Gastroesophageal sphincter (tissue), 4 donors: ENCODE data around the gene TSGA10. TPM values are rescaled to one million over a fixed set of nuclear protein-coding genes. Genes with fewer than 3 reads are reported as not detected.
"Not testable (repeated sequence)": the region's sequence is repeated elsewhere in the genome, so short reads cannot be mapped to it uniquely, and the experiment has no call there.

Source experiments
- ATAC-seq: fragments of 150-250 bp; one replicate; pipeline ENCODE4 v1.9.1; 2016; ENCODE audit warnings: mild to moderate bottlenecking, moderate library complexity
- H3K27ac ChIP-seq, 4 donors: fragments of 200-600 bp; sonication (generic) in 3 of 4; 1 replicate in 3 of 4; 2 replicates in 1 of 4; pipeline ENCODE4 v1.5.1; 2016 to 2019
- H3K27me3 ChIP-seq: fragments of 200-600 bp; sonication (generic); one replicate; pipeline ENCODE4 v1.5.1; 2019
- H3K36me3 ChIP-seq, 2 donors: fragments of 200-600 bp; sonication (generic); one replicate each; pipeline ENCODE4 v1.5.1; 2019; ENCODE audit warnings: control low read depth in 1 of 2
- H3K4me1 ChIP-seq, 3 donors: fragments of 200-600 bp; sonication (generic); 1 replicate in 2 of 3; 2 replicates in 1 of 3; pipeline ENCODE4 v1.5.1; 2016 to 2019; ENCODE audit warnings: control low read depth in 2 of 3
- H3K4me3 ChIP-seq, 2 donors: fragments of 200-600 bp; sonication (generic); one replicate each; pipeline ENCODE4 v1.5.1; 2019; ENCODE audit warnings: mild to moderate bottlenecking in 1 of 2, moderate library complexity in 1 of 2
- H3K9me3 ChIP-seq, 3 donors: fragments of 200-600 bp; sonication (generic); one replicate each; pipeline ENCODE4 v1.5.1; 2017 to 2019; ENCODE audit warnings: control low read depth in 2 of 3
- EP300 ChIP-seq: sonication (generic); formaldehyde crosslinking; IDR thresholded peaks from one replicate; pipeline ENCODE4 v1.6.1; 2017; ENCODE audit warnings: antibody characterized with exemption, mild to moderate bottlenecking
- POLR2A ChIP-seq, 2 donors: fragments of 450-650 bp; IDR thresholded peaks; one replicate each; pipeline ENCODE4 v1.6.1; 2017; ENCODE audit warnings: antibody characterized with exemption in 2 of 2, mild to moderate bottlenecking in 2 of 2, moderate library complexity in 1 of 2
- POLR2AphosphoS5 ChIP-seq: sonication (generic); formaldehyde crosslinking; IDR thresholded peaks from one replicate; pipeline ENCODE4 v1.6.1; 2017; ENCODE audit warnings: antibody characterized with exemption
- WGBS, 2 donors: methylation state at CpG; one replicate each; pipeline ENCODE4 v1.1.5; 2018; ENCODE audit warnings: low coverage in 1 of 2; 5-methylcytosine and 5-hydroxymethylcytosine counted together
- total RNA-seq, 4 donors: library from RNA; depleted of rRNA; stranded (reverse); fragments of >200 nt; gene quantifications; one replicate each; pipeline ENCODE4 v1.1.0, GENCODE V29; 2016
- TF ChIP-seq, protein P1 (sequence below), 4 experiments: fragments of 200-600 bp in 2 of 4; fragments of 450-650 bp in 2 of 4; sonication (generic) in 1 of 4; IDR thresholded peaks; one replicate each; pipeline ENCODE4 v1.5.1; 2017 to 2019; ENCODE audit warnings: antibody characterized with exemption in 4 of 4, mild to moderate bottlenecking in 2 of 4, moderate library complexity in 2 of 4

TSGA10 gene
- total RNA-seq, 4 donors from 2014 or later: 1.2 to 2.2 (median 1.5) TPM

DNA sequence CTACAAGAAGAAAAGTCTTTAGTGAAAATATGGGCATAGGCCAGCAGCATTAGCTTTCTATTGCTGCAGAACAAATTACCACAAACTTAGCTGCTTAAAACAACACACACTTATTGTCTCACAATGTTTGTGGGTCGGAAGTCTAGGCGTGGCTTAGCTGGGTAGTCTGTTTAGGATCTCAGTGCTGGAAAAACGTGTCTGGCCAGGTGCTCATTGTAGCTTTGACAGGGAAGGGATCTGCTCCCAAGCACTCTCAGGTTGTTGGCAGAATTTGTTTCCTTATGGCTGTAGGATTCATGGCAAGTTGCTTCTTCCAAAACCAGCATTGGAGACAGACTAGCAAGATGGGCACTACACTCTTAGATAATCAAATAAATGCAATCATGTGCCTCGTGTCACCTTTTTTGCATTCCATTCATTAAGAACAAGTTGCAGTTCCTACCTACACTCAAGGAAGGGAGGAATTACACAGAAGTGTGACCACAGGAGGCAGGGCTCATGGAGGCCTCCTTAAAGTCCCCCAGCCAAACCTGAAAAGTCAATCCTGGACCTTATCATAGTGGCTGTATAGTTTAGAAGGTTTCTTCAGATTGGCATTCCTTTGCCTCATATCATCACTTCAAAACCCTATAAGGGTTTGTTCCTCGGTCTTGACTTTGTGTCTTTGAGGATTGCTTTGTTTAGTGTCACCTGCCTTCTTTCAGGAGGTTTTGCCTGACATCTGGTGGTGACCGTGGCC lies 43.5 kb upstream of the TSGA10 start:
- ATAC-seq: no peak

DNA sequence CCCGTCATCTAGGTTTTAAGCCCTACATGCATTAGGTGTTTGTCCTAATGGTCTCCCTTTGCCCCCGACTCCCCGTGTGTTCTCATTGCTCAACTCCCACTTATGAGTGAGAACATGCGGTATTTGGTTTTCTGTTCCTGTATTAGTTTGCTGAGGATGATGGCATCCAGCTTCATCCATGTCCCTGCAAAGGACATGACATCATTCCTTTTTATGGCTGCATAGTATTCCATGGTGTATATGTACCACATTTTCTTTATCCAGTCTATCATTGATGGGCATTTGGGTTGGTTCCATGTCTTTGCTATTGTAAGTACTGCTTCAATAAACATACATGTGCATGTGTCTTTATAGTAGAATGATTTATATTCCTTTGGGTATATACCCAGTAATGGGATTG lies 37.6 kb upstream of the TSGA10 start:
- 97 to 100% methylated on average over 4 of the region's 4 CpGs for WGBS, 2 donors
- H3K9me3 ChIP-seq, ATAC-seq, H3K4me1 ChIP-seq, H3K4me3 ChIP-seq, H3K27ac ChIP-seq, H3K27me3 ChIP-seq: not testable (repeated sequence)
- H3K36me3 ChIP-seq: peaks cover 0 to 96% of the 10 kb centered on the region in 2 donors

More for the DNA sequence above, 43.5 kb upstream of the TSGA10 start:
- H3K27ac ChIP-seq: no peak overlapping the region
- H3K4me3 ChIP-seq: no peak overlapping the region
- no peaks in the 10 kb centered on the region for H3K27me3 ChIP-seq
- TF ChIP-seq POLR2AphosphoS5 (no peak), POLR2A (IDR thresholded peaks at IDR 0.05) (no peak), EP300 (no peak)
- TF ChIP-seq, protein P1, sequence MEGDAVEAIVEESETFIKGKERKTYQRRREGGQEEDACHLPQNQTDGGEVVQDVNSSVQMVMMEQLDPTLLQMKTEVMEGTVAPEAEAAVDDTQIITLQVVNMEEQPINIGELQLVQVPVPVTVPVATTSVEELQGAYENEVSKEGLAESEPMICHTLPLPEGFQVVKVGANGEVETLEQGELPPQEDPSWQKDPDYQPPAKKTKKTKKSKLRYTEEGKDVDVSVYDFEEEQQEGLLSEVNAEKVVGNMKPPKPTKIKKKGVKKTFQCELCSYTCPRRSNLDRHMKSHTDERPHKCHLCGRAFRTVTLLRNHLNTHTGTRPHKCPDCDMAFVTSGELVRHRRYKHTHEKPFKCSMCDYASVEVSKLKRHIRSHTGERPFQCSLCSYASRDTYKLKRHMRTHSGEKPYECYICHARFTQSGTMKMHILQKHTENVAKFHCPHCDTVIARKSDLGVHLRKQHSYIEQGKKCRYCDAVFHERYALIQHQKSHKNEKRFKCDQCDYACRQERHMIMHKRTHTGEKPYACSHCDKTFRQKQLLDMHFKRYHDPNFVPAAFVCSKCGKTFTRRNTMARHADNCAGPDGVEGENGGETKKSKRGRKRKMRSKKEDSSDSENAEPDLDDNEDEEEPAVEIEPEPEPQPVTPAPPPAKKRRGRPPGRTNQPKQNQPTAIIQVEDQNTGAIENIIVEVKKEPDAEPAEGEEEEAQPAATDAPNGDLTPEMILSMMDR (IDR thresholded peaks at IDR 0.05): no peak
- H3K4me1 ChIP-seq: no peaks in the 10 kb centered on the region
- no peaks in the 10 kb centered on the region for H3K9me3 ChIP-seq
- peaks cover 0 to 68% of the 10 kb centered on the region in 2 donors for H3K36me3 ChIP-seq
- 89 to 100% methylated on average over 2 to 5 of the region's 6 CpGs for WGBS, 2 donors

GRCh38 chr2:99190548-99190947 lies 35.8 kb upstream of the TSGA10 start:
- Histone ChIP-seq H3K36me3 (peaks cover 0 to 84% of the 10 kb centered on the region in 2 donors), H3K4me3 (no peak overlapping the region), H3K4me1 (no peaks in the 10 kb centered on the region), H3K27ac (no peak overlapping the region), H3K9me3 (no peaks in the 10 kb centered on the region), H3K27me3 (no peaks in the 10 kb centered on the region)
- WGBS, 2 donors: 57 to 90% methylated on average over 1 of the region's 1 CpG
- ATAC-seq: no peak
- no peak for TF ChIP-seq POLR2A (IDR thresholded peaks at IDR 0.05)
- TF ChIP-seq, protein P1 (IDR thresholded peaks at IDR 0.05): no peak
- TF ChIP-seq POLR2AphosphoS5: no peak
- no peak for TF ChIP-seq EP300

GRCh38 chr2:99188357-99188756 lies 33.6 kb upstream of the TSGA10 start:
- H3K27ac ChIP-seq: no peak overlapping the region
- H3K36me3 ChIP-seq: peaks cover 0 to 62% of the 10 kb centered on the region in 2 donors
- no peaks in the 10 kb centered on the region for H3K27me3 ChIP-seq
- WGBS, 2 donors: 94% methylated on average over 3 of the region's 3 CpGs; no CpG with 5 or more reads in 1 of the 2 donors
- H3K4me3 ChIP-seq: no peak overlapping the region
- H3K9me3 ChIP-seq: no peaks in the 10 kb centered on the region
- no peak for TF ChIP-seq EP300
- no peak for TF ChIP-seq POLR2AphosphoS5
- TF ChIP-seq, protein P1 (IDR thresholded peaks at IDR 0.05): no peak
- no peak for TF ChIP-seq POLR2A (IDR thresholded peaks at IDR 0.05)
- peaks cover 0 to 10% (median 0%) of the 10 kb centered on the region in 3 donors for H3K4me1 ChIP-seq
- no peak for ATAC-seq

DNA sequence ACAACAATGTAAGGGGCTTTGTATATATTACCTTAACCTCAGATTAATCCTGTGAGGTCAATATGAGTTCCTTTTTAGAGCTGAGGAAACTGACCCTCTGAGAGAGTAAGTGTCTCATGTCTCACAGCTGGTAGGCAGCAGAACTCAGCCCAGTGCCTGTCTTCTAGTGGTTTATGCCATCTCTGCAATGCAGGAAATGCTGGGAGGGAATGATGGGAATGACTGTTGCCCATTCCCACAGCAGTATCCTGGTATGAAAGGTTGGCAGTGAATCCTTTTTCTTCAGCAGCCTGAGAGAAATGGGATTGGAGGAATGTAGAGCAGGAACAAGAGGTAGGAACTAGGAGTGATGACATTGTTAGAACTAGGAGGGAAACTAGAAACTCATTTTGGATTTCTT lies 32.3 kb upstream of the TSGA10 start:
- H3K9me3 ChIP-seq: no peaks in the 10 kb centered on the region
- H3K36me3 ChIP-seq: peaks cover 0 to 49% of the 10 kb centered on the region in 2 donors
- H3K27ac ChIP-seq: no peak overlapping the region
- no peak for ATAC-seq
- H3K4me1 ChIP-seq: peaks cover 0 to 23% (median 6%) of the 10 kb centered on the region in 3 donors
- no peak overlapping the region for H3K4me3 ChIP-seq
- no peaks in the 10 kb centered on the region for H3K27me3 ChIP-seq
- TF ChIP-seq POLR2AphosphoS5 (no peak), EP300 (no peak), POLR2A (IDR thresholded peaks at IDR 0.05) (no peak)
- TF ChIP-seq, protein P1 (IDR thresholded peaks at IDR 0.05): no peak
